Lung (tissue), 12 donors: Measurements from ENCODE around the gene CASZ1. TPM values are rescaled to one million over a fixed set of nuclear protein-coding genes. Genes with fewer than 3 reads are reported as not detected.

Experiments used
- ATAC-seq: fragments of 200-7000 bp; cut with Tn5 transposase; one replicate; pipeline ENCODE4 v1.9.1; 2020; ENCODE audit warnings: moderate number of reproducible peaks; ENCODE audit not compliant: insufficient read depth, low FRiP score
- DNase-seq, 3 donors: peaks; one replicate each; pipeline ENCODE4 v3.0.0-alpha.2; 2013 to 2017
- H3K27ac ChIP-seq, 2 donors: one replicate each; pipeline ENCODE4 v1.5.1; 2013; ENCODE audit warnings: mild to moderate bottlenecking in 2 of 2, moderate library complexity in 2 of 2, control low read depth in 1 of 2, inconsistent platforms in 1 of 2, low read depth in 1 of 2, low read length in 1 of 2
- H3K27me3 ChIP-seq, 3 donors: one replicate each; pipeline ENCODE4 v1.5.1; 2013; ENCODE audit warnings: low read length in 2 of 3; ENCODE audit not compliant: control insufficient read depth in 3 of 3, insufficient read depth in 3 of 3
- H3K36me3 ChIP-seq, 4 donors: one replicate each; pipeline ENCODE4 v1.5.1; 2013; ENCODE audit warnings: low read length in 4 of 4, mild to moderate bottlenecking in 1 of 4, moderate library complexity in 1 of 4; ENCODE audit not compliant: control insufficient read depth in 4 of 4, insufficient read depth in 4 of 4
- H3K4me1 ChIP-seq, 5 donors: one replicate each; pipeline ENCODE4 v1.5.1; 2013; ENCODE audit warnings: low read length in 5 of 5, mild to moderate bottlenecking in 2 of 5, moderate library complexity in 1 of 5; ENCODE audit not compliant: control insufficient read depth in 5 of 5, insufficient read depth in 5 of 5
- H3K4me3 ChIP-seq: one replicate; pipeline ENCODE4 v1.5.1; 2013; ENCODE audit warnings: mild to moderate bottlenecking, control low read depth, moderate library complexity
- H3K9ac ChIP-seq, 2 donors: one replicate each; pipeline ENCODE4 v1.5.1; 2013; ENCODE audit warnings: low read length in 2 of 2, control low read depth in 1 of 2; ENCODE audit not compliant: insufficient read depth in 1 of 2
- H3K9me3 ChIP-seq, 4 donors: one replicate each; pipeline ENCODE4 v1.5.1; 2013; ENCODE audit warnings: low read length in 3 of 4, mild to moderate bottlenecking in 1 of 4, moderate library complexity in 1 of 4; ENCODE audit not compliant: control insufficient read depth in 4 of 4, insufficient read depth in 3 of 4
- WGBS, 2 donors: extraction: QIAGEN DNeasy Blood & Tissue Kit; methylation state at CpG; one replicate each; pipeline ENCODE4 v1.1.7; 2013; 5-methylcytosine and 5-hydroxymethylcytosine counted together
- polyA plus RNA-seq, 2 donors: library from polyadenylated mRNA; stranded (reverse); fragments of 200-250 nt; gene quantifications; one replicate each; pipeline ENCODE4 v1.2.1, GENCODE V29; 2013
- total RNA-seq, 2 donors: library from RNA; depleted of rRNA in 1 of 2; stranded (reverse); fragments of >200 nt in 1 of 2; gene quantifications; one replicate each; pipeline ENCODE4 v1.2.1, GENCODE V29; 2014 to 2021
- TF ChIP-seq, protein P1 (sequence below): IDR thresholded peaks from 2 replicates; pipeline ENCODE4 v1.5.1; 2012; ENCODE audit warnings: mild to moderate bottlenecking; ENCODE audit errors: control extremely low read depth, extremely low read depth
- donor health status: control.
- donor health status: control.
- donor health status: Bipolar disorder and iron deficiency.
- donor health status: healthy.
- donor health status: DM: yes; HTN: yes; CAD: no.

Gene CASZ1
- total and polyA plus RNA-seq, 4 donors = 10.3 to 69.9 (median 40.5) TPM

DNA sequence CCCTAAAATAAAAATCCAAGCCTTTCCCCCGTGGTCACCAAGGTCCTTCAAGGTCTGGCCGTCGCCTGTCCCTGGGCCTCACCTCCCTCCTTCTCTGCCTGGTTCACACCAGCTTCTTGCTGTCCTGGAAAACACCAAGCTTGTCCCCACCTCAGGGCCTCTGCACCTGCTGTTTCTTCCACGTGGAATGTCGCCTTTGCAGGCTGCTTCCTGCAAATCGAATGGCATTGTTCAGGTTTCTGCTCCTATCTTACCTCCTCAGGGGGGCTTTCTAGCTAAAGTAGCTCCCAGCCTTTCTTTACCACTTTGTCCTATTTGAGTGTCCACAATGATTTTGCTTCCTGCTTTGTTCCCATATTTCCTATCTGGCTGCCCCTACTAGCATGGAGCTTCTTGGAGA is 3.3 kb upstream of the CASZ1 start:
- DNase-seq (no peak), ATAC-seq (no peak)
- 55 to 57% methylated on average over 6 of the region's 6 CpGs for WGBS, 2 donors
- H3K36me3 ChIP-seq = no peaks in the 10 kb centered on the region
- no peak overlapping the region for H3K4me3 ChIP-seq
- peaks cover 0 to 3% (median 2%) of the 10 kb centered on the region in 5 donors for H3K4me1 ChIP-seq
- no peak overlapping the region for H3K9ac ChIP-seq
- peaks cover 7 to 11% (median 10%) of the 10 kb centered on the region in 3 donors for H3K27me3 ChIP-seq
- no peaks in the 10 kb centered on the region for H3K9me3 ChIP-seq
- no peak overlapping the region for H3K27ac ChIP-seq
- TF ChIP-seq, protein P1, sequence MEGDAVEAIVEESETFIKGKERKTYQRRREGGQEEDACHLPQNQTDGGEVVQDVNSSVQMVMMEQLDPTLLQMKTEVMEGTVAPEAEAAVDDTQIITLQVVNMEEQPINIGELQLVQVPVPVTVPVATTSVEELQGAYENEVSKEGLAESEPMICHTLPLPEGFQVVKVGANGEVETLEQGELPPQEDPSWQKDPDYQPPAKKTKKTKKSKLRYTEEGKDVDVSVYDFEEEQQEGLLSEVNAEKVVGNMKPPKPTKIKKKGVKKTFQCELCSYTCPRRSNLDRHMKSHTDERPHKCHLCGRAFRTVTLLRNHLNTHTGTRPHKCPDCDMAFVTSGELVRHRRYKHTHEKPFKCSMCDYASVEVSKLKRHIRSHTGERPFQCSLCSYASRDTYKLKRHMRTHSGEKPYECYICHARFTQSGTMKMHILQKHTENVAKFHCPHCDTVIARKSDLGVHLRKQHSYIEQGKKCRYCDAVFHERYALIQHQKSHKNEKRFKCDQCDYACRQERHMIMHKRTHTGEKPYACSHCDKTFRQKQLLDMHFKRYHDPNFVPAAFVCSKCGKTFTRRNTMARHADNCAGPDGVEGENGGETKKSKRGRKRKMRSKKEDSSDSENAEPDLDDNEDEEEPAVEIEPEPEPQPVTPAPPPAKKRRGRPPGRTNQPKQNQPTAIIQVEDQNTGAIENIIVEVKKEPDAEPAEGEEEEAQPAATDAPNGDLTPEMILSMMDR = no peak

DNA sequence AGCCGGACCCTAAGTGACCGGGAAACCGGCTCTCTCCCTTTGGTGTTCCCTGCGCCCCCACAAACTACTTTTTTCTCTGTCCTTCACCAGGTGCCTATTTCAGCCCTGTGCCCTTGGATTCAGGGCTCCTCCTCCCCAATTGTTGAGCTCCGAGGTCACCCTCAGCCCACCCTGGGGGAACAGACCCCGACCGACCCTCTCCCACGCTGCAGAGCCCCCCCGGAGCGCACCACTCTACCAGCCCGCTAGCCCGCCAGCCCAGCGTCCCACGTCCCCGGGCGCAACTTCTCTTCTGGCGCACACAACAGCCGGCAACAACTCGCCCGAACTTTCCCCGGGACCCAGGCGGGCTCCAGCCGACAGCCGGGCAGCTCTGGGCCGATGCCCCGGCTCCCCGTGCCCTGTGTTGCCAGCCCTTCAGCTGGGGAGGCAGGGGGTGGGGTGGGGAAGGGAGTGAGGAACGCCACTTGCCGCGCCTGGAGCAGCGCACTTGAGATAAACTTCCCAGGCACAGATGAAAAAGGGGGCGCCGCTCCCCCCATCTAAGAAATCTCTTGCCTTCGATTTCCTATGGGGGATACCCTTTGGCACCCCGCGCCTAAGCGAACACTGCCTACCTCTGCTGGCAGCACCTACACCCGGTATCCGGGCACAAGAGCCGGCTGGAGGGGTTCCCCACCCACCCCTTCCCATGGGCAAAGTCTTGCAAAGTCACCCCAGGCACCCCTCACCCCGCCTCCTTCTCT is 997 bp downstream of the CASZ1 start:
- Histone ChIP-seq H3K9me3 (no peaks in the 10 kb centered on the region), H3K4me3 (peak overlapping the region; percentile 69), H3K36me3 (no peaks in the 10 kb centered on the region), H3K4me1 (peaks cover 0 to 22% (median 3%) of the 10 kb centered on the region in 5 donors), H3K27ac (peak overlapping the region; percentile 83 to 90), H3K27me3 (peaks cover 7 to 38% (median 32%) of the 10 kb centered on the region in 3 donors), H3K9ac (no peak overlapping the region)
- no peak for ATAC-seq
- DNase-seq = no peak
- 0 to 1% methylated on average over 41 of the region's 41 CpGs for WGBS, 2 donors
- TF ChIP-seq, protein P1 = no peak

DNA sequence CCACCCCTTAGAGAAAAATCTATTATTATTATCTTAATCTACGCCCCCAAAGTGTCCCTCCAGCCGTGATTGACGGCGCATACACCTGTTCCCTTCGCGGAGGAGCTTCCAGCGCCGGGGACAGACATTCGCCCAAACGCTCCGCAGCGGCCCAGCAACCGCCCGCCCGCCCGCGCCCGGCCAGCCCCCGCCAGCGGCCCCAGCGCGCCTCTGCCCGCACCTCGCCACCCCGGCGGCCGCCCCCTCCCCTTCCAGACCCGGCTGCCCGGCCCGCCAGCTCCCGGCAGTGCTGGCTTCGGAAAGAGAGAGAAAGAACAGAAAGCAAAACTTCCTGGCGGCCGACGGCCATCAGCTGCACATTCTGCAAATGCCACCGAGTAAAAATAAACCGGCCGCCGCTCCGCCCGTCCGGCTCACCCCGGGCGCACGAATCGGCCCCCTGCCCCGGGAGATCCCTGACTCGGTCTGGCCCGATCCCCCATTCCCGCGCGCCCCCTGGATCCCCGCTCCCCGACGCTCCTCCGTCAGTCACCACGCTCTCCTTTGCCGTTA is 1.6 kb downstream of the CASZ1 start:
- WGBS, 2 donors = 1% methylated on average over 38 to 58 of the region's 58 CpGs
- Histone ChIP-seq H3K36me3 (no peaks in the 10 kb centered on the region), H3K27ac (peak overlapping the region; percentile 83 to 90), H3K4me3 (peak overlapping the region; percentile 69), H3K27me3 (peaks cover 7 to 41% (median 30%) of the 10 kb centered on the region in 3 donors), H3K9me3 (no peaks in the 10 kb centered on the region), H3K4me1 (peaks cover 0 to 22% (median 3%) of the 10 kb centered on the region in 5 donors), H3K9ac (no peak overlapping the region)
- TF ChIP-seq, protein P1 = no peak
- ATAC-seq (no peak), DNase-seq (peak in 2 of 3 donors; percentile 42 to 43)
